Osteocyte (in vitro differentiated cells): ENCODE results near the gene CLEC2D. TPM values are rescaled to one million over a fixed set of nuclear protein-coding genes. Genes with fewer than 3 reads are reported as not detected.

Source experiments
- DNase-seq: peaks from one replicate; pipeline ENCODE4 v3.0.0; 2021; ENCODE audit warnings: mixed read lengths; ENCODE audit not compliant: unreplicated experiment; ENCODE audit errors: extremely low spot score
- H3K27ac Mint-ChIP-seq: one replicate; pipeline ENCODE4 v1.8.0; 2021; ENCODE audit warnings: mild to moderate bottlenecking, mixed read lengths; ENCODE audit not compliant: unreplicated experiment
- H3K27me3 Mint-ChIP-seq: one replicate; pipeline ENCODE4 v1.8.0; 2021; ENCODE audit warnings: mixed read lengths; ENCODE audit not compliant: unreplicated experiment
- H3K36me3 Mint-ChIP-seq: one replicate; pipeline ENCODE4 v1.8.0; 2021; ENCODE audit warnings: mixed read lengths; ENCODE audit not compliant: unreplicated experiment
- H3K4me1 Mint-ChIP-seq: one replicate; pipeline ENCODE4 v1.8.0; 2021; ENCODE audit warnings: mixed read lengths; ENCODE audit not compliant: unreplicated experiment
- H3K4me3 Mint-ChIP-seq: one replicate; pipeline ENCODE4 v1.8.0; 2021; ENCODE audit warnings: mild to moderate bottlenecking, moderate library complexity, mixed read lengths; ENCODE audit not compliant: unreplicated experiment
- H3K9me3 Mint-ChIP-seq: one replicate; pipeline ENCODE4 v1.8.0; 2021; ENCODE audit warnings: mixed read lengths; ENCODE audit not compliant: unreplicated experiment
- total RNA-seq: library from RNA; stranded (reverse); gene quantifications from 2 replicates; pipeline ENCODE4 v1.2.1, GENCODE V29; 2021
- TF ChIP-seq, protein P1 (sequence below): fragments of 200-600 bp; sonication (generic); IDR thresholded peaks from 2 replicates; pipeline ENCODE4 v1.5.0; 2021; ENCODE audit warnings: antibody characterized with exemption, mild to moderate bottlenecking, moderate library complexity

Gene CLEC2D
- total RNA-seq, 1 donor from 2014 or later, result 7.4 TPM

DNA sequence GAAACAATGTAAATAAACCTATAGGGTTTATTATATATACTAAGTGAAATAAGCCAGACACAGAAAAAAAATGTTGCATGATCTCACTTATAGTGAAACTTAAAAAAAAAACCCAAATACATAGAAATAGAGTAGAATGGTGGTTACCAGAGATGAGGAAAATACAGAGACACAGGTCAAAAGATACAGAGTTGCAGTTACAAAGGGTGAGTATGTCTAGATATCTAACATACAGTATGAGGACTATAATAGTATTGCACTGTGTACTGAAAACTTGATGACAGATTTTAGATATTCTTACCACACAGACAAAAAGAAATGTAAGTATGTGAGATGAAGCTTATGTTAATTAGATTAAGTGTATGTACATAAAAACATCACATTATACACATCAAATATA, 28.1 kb downstream of the CLEC2D start:
- peaks cover 28% of the 10 kb centered on the region for H3K9me3 Mint-ChIP-seq
- DNase-seq, result no peak
- H3K27ac Mint-ChIP-seq, result no peak overlapping the region
- H3K27me3 Mint-ChIP-seq, result peaks cover 14% of the 10 kb centered on the region
- no peaks in the 10 kb centered on the region for H3K4me1 Mint-ChIP-seq
- TF ChIP-seq, protein P1, sequence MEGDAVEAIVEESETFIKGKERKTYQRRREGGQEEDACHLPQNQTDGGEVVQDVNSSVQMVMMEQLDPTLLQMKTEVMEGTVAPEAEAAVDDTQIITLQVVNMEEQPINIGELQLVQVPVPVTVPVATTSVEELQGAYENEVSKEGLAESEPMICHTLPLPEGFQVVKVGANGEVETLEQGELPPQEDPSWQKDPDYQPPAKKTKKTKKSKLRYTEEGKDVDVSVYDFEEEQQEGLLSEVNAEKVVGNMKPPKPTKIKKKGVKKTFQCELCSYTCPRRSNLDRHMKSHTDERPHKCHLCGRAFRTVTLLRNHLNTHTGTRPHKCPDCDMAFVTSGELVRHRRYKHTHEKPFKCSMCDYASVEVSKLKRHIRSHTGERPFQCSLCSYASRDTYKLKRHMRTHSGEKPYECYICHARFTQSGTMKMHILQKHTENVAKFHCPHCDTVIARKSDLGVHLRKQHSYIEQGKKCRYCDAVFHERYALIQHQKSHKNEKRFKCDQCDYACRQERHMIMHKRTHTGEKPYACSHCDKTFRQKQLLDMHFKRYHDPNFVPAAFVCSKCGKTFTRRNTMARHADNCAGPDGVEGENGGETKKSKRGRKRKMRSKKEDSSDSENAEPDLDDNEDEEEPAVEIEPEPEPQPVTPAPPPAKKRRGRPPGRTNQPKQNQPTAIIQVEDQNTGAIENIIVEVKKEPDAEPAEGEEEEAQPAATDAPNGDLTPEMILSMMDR, result no peak
- H3K4me3 Mint-ChIP-seq, result no peak overlapping the region
- H3K36me3 Mint-ChIP-seq, result peaks cover 33% of the 10 kb centered on the region

GRCh38 chr12:9698681-9699080, 29.2 kb downstream of the CLEC2D start:
- TF ChIP-seq, protein P1, result no peak
- peaks cover 28% of the 10 kb centered on the region for H3K36me3 Mint-ChIP-seq
- no peak for DNase-seq
- peaks cover 17% of the 10 kb centered on the region for H3K27me3 Mint-ChIP-seq
- H3K4me3 Mint-ChIP-seq, result no peak overlapping the region
- H3K4me1 Mint-ChIP-seq, result no peaks in the 10 kb centered on the region
- H3K9me3 Mint-ChIP-seq, result peaks cover 28% of the 10 kb centered on the region
- H3K27ac Mint-ChIP-seq, result no peak overlapping the region

- Mint-ChIP-seq H3K27ac (no peak overlapping the region), H3K4me3 (no peak overlapping the region), H3K36me3 (peaks cover 24% of the 10 kb centered on the region), H3K27me3 (peaks cover 17% of the 10 kb centered on the region), H3K9me3 (peaks cover 28% of the 10 kb centered on the region), H3K4me1 (no peaks in the 10 kb centered on the region)
- TF ChIP-seq, protein P1, result no peak
- DNase-seq, result no peak
These were observed 29.9 kb downstream of the CLEC2D start for GRCh38 chr12:9699269-9699897.

DNA sequence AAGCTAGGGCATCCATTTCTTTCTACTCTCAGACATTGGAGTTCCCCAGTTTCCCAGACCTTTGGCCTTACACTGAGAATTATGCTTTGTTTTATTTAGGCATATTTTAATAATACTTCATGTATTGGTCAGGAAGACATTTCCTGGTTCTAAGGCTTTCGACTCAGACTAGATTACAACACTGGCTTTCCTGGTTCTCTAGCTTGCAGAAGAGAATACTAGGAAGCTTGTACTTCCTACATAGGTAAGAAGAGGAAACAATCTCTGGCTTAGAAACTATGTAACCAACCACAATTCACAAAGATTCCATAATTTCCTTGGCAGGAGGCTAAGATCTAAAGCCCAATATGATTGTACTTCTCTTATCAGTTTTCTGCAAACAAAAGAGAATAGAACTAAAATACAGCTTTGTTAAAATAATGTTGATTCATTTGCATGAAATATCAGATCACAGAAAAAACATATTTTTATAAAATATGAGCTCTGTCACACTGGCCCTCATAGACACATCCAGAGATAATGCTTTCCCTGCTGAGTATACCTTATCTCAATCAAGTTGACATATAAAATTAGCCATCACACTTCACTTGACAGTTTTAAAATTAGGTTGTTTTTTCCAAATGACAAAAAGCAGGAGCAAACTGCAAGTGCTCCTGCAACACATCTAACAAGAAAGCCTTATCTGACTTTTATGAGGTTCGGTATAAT, 30.5 kb downstream of the CLEC2D start:
- H3K4me1 Mint-ChIP-seq, result no peaks in the 10 kb centered on the region
- TF ChIP-seq, protein P1, result no peak
- H3K9me3 Mint-ChIP-seq, result peaks cover 28% of the 10 kb centered on the region
- H3K27ac Mint-ChIP-seq, result no peak overlapping the region
- no peak overlapping the region for H3K4me3 Mint-ChIP-seq
- no peak for DNase-seq
- peaks cover 17% of the 10 kb centered on the region for H3K27me3 Mint-ChIP-seq
- H3K36me3 Mint-ChIP-seq, result peaks cover 18% of the 10 kb centered on the region

DNA sequence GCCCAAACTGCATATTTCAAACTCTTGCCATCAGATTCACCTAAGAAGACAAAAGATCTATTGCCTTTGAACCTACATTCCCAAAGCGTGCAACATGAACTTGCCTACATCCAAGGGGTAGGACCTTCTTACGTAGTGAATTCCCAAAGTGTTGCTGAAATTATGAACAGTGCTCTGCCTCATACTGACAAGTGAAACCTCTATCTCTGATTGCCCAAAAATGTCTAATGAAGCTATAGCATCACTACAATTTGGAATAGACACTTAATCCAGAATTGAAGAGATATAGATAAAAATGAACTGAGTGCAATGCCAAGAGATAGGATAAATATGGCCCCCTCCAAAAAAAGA, 31.1 kb downstream of the CLEC2D start:
- TF ChIP-seq, protein P1, result no peak
- no peak overlapping the region for H3K27ac Mint-ChIP-seq
- H3K36me3 Mint-ChIP-seq, result peaks cover 14% of the 10 kb centered on the region
- no peak overlapping the region for H3K4me3 Mint-ChIP-seq
- peaks cover 28% of the 10 kb centered on the region for H3K9me3 Mint-ChIP-seq
- no peaks in the 10 kb centered on the region for H3K4me1 Mint-ChIP-seq
- no peak for DNase-seq
- H3K27me3 Mint-ChIP-seq, result peaks cover 22% of the 10 kb centered on the region
